A549 (cell line): ENCODE results near the gene TACR1. TPM values are rescaled to one million over a fixed set of nuclear protein-coding genes. Genes with fewer than 3 reads are reported as not detected.
A peak's percentile ranks its signal among the peaks of the same experiment; 100 is the strongest.

Experiments used
- ATAC-seq, 2 experiments: fragments of 200-7000 bp in 1 of 2; fragments of >200 bp in 1 of 2; cut with Nextera tagmentation in 1 of 2; cut with Tn5 transposase in 1 of 2; 3 replicates each; pipeline versions ENCODE4 v1.8.0 to v1.9.1; 2018 to 2020; ENCODE audit warnings: mild to moderate bottlenecking in 1 of 2, moderate library complexity in 1 of 2
- CTCF ChIA-PET: fragments of 300-600 bp; sonication (Branson Sonifier 250); formaldehyde crosslinking; extraction: SDS; loops from one replicate; lab custom pipeline; 2021; ENCODE audit warnings: antibody characterized with exemption, inconsistent platforms; lab: Yijun Ruan, JAX
- POLR2A ChIA-PET: fragments of 350-600 bp; formaldehyde crosslinking; extraction: SDS; loops from one replicate; lab custom pipeline; 2021; ENCODE audit warnings: antibody characterized with exemption, inconsistent platforms; lab: Yijun Ruan, JAX
- DNase-seq, 2 experiments: peaks; one replicate each; pipeline versions ENCODE4 v3.0.0 to v3.0.0-alpha.2; 2011 to 2016; ENCODE audit warnings: low read depth in 1 of 2, low spot score in 1 of 2
- FAIRE-seq: peaks from 2 replicates; lab custom pipeline; 2011; peaks lifted over from hg19 to GRCh38; lab: Jason Lieb, UNC
- H3K27ac ChIP-seq, 2 experiments: fragments of >200 bp; sonication (Bioruptor Twin); formaldehyde crosslinking; 3 replicates each; pipeline ENCODE4 v1.5.1; 2016 to 2017
- H3K4me1 ChIP-seq: fragments of >200 bp; sonication (Bioruptor Twin); formaldehyde crosslinking; 3 replicates; pipeline ENCODE4 v1.6.1; 2016
- H3K4me2 ChIP-seq: fragments of >200 bp; sonication (Bioruptor Twin); formaldehyde crosslinking; 3 replicates; pipeline ENCODE4 v1.6.1; 2016
- H3K4me3 ChIP-seq: fragments of >200 bp; sonication (Bioruptor Twin); formaldehyde crosslinking; 3 replicates; pipeline ENCODE4 v1.5.1; 2016
- H3K9me3 ChIP-seq: fragments of >200 bp; sonication (Bioruptor Twin); formaldehyde crosslinking; 3 replicates; pipeline ENCODE4 v1.6.1; 2016
- BHLHE40 ChIP-seq: IDR thresholded peaks from 2 replicates; pipeline ENCODE4 v1.6.1; 2012; ENCODE audit warnings: low read depth, low read length, inconsistent platforms
- FOSL2 ChIP-seq, 2 experiments: fragments of 450-650 bp in 1 of 2; fragments of >200 bp in 1 of 2; sonication (Bioruptor Twin) in 1 of 2; formaldehyde crosslinking; IDR thresholded peaks; 2 replicates each; pipeline versions ENCODE4 v1.5.0 to v1.6.1; 2016 to 2020; ENCODE audit warnings: mild to moderate bottlenecking in 1 of 2, moderate library complexity in 1 of 2
- GATA3 ChIP-seq: IDR thresholded peaks from 2 replicates; pipeline ENCODE4 v1.6.1; 2012; ENCODE audit warnings: borderline replicate concordance
- HDAC2 ChIP-seq: fragments of 200-600 bp; sonication (generic); IDR thresholded peaks from 2 replicates; pipeline ENCODE4 v1.6.1; 2016
- HEYL ChIP-seq: fragments of 250-450 bp; sonication (Bioruptor Pico); IDR thresholded peaks from 2 replicates; pipeline ENCODE4 v1.8.0; 2021; ENCODE audit warnings: mild to moderate bottlenecking, moderate library complexity
- HOXA7 ChIP-seq: fragments of 250-450 bp; sonication (Bioruptor Pico); IDR thresholded peaks from 2 replicates; pipeline ENCODE4 v1.5.0; 2020; ENCODE audit warnings: mild to moderate bottlenecking, moderate library complexity
- HOXB13 ChIP-seq: fragments of 250-450 bp; sonication (Bioruptor Pico); IDR thresholded peaks from 2 replicates; pipeline ENCODE4 v1.5.0; 2020; ENCODE audit warnings: low read depth, mild to moderate bottlenecking, moderate library complexity
- HOXB5 ChIP-seq: fragments of 250-450 bp; sonication (Bioruptor Pico); IDR thresholded peaks from 2 replicates; pipeline ENCODE4 v1.5.0; 2020; ENCODE audit warnings: mild to moderate bottlenecking, moderate library complexity
- JUNB ChIP-seq: fragments of >200 bp; sonication (Bioruptor Twin); formaldehyde crosslinking; IDR thresholded peaks from 2 replicates; pipeline ENCODE4 v1.6.1; 2016
- MAFK ChIP-seq: fragments of 450-650 bp; IDR thresholded peaks from 2 replicates; pipeline ENCODE4 v1.6.1; 2014; ENCODE audit not compliant: partially characterized antibody
- NFE2L2 ChIP-seq: fragments of 150-350 bp; conservative IDR thresholded peaks from 2 replicates; pipeline ENCODE4 v1.6.1; 2014; ENCODE audit warnings: low read length
- NPAS2 ChIP-seq: fragments of 250-450 bp; sonication (Bioruptor Pico); IDR thresholded peaks from 2 replicates; pipeline ENCODE4 v1.8.0; 2022; ENCODE audit warnings: mild to moderate bottlenecking, moderate library complexity, borderline replicate concordance
- PHF8 ChIP-seq: fragments of 200-600 bp; sonication (generic); IDR thresholded peaks from 2 replicates; pipeline ENCODE4 v1.6.1; 2016; ENCODE audit warnings: low read depth, mild to moderate bottlenecking, antibody characterized with exemption, moderate library complexity, borderline replicate concordance
- RFX5 ChIP-seq: fragments of 450-650 bp; IDR thresholded peaks from 2 replicates; pipeline ENCODE4 v1.7.1; 2014; ENCODE audit warnings: antibody characterized with exemption, mild to moderate bottlenecking, moderate library complexity
- ZC3H11A ChIP-seq: fragments of 450-650 bp; IDR thresholded peaks from 2 replicates; pipeline ENCODE4 v1.6.1; 2014; ENCODE audit warnings: antibody characterized with exemption, mild to moderate bottlenecking
- ZNF302 ChIP-seq: fragments of 250-450 bp; sonication (Bioruptor Pico); IDR thresholded peaks from 2 replicates; pipeline ENCODE4 v1.9.0; 2021; ENCODE audit warnings: inconsistent platforms, mild to moderate bottlenecking, moderate library complexity
- WGBS: methylation state at CpG from one replicate; pipeline ENCODE4 v1.1.6; 2017; ENCODE audit errors: missing lambda C conversion rate; 5-methylcytosine and 5-hydroxymethylcytosine counted together
- polyA plus RNA-seq, 4 experiments: library from polyadenylated mRNA; depleted of rRNA in 3 of 4; stranded (reverse); fragments of >200 nt; fragmentation: RNase III in 1 of 4; extraction: RNeasy Plus Mini Kit Qiagen cat#74134 plus additional on column Dnase treatment in 1 of 4; gene quantifications; 2 replicates in 3 of 4; 3 replicates in 1 of 4; pipeline ENCODE4 v1.2.3, GENCODE V29; 2011 to 2017
- TF ChIP-seq, protein P1 (sequence below): fragments of >200 bp; sonication (Bioruptor Twin); formaldehyde crosslinking; IDR thresholded peaks from 2 replicates; pipeline ENCODE4 v1.6.1; 2016
- TF ChIP-seq, protein P2 (sequence below): IDR thresholded peaks from 2 replicates; pipeline ENCODE4 v1.6.1; 2012
- TF ChIP-seq, protein P3 (sequence below): IDR thresholded peaks from 2 replicates; pipeline ENCODE4 v1.6.1; 2012
- TF ChIP-seq, protein P4 (sequence below): fragments of 150-350 bp; IDR thresholded peaks from 2 replicates; pipeline ENCODE4 v1.6.1; 2014; ENCODE audit warnings: low read depth, mild to moderate bottlenecking, low read length
- TF ChIP-seq, protein P5 (sequence below): fragments of >200 bp; sonication (Bioruptor Twin); formaldehyde crosslinking; IDR thresholded peaks from 3 replicates; pipeline ENCODE4 v1.5.1; 2016
- TF ChIP-seq, protein P6 (sequence below): fragments of 200-600 bp; sonication (generic); IDR thresholded peaks from 2 replicates; pipeline ENCODE4 v1.6.1; 2016; ENCODE audit warnings: antibody characterized with exemption, mild to moderate bottlenecking, moderate library complexity

Gene TACR1
- polyA plus RNA-seq, 2 of the 4 experiments (the other 2 are of a cell fraction) = 0.27 to 0.92 TPM

DNA sequence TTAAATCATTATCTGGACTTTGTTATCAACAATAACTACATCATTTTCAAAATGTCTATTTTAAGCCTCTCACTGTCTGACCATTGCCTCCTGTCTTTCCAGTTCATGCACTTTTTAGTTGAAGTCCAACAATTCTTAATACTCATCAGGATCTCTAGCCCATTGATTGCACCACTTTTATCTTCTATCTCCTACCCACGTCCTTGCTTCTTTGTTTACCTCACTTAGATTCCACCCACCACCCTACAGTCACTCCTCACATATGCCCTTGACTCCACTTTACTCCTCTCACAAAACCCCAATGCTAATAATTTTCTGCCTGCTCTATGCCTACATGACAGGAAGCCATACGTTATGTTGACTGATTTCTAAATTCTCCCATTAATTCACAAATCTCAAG is 21.9 kb downstream of the TACR1 start:
- TF ChIP-seq, protein P1, sequence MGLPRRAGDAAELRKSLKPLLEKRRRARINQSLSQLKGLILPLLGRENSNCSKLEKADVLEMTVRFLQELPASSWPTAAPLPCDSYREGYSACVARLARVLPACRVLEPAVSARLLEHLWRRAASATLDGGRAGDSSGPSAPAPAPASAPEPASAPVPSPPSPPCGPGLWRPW = no peak
- TF ChIP-seq PHF8 (no peak), ZC3H11A (no peak), HOXB13 (CRISPR knock-in tag) (no peak), RFX5 (no peak), ZNF302 (CRISPR knock-in tag) (no peak), HEYL (CRISPR knock-in tag) (no peak), HDAC2 (no peak)
- TF ChIP-seq, protein P2, sequence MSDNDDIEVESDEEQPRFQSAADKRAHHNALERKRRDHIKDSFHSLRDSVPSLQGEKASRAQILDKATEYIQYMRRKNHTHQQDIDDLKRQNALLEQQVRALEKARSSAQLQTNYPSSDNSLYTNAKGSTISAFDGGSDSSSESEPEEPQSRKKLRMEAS = no peak
- no peak for ATAC-seq
- no peaks in the 10 kb centered on the region for H3K4me1 ChIP-seq
- H3K27ac ChIP-seq = no peak overlapping the region
- 55% methylated on average over 2 of the region's 2 CpGs for WGBS
- FAIRE-seq = no peak
- POLR2A ChIA-PET = no interaction called here
- no peak overlapping the region for H3K4me2 ChIP-seq
- H3K9me3 ChIP-seq = no peaks in the 10 kb centered on the region
- DNase-seq = no peak
- CTCF ChIA-PET = no interaction called here
- no peak overlapping the region for H3K4me3 ChIP-seq

DNA sequence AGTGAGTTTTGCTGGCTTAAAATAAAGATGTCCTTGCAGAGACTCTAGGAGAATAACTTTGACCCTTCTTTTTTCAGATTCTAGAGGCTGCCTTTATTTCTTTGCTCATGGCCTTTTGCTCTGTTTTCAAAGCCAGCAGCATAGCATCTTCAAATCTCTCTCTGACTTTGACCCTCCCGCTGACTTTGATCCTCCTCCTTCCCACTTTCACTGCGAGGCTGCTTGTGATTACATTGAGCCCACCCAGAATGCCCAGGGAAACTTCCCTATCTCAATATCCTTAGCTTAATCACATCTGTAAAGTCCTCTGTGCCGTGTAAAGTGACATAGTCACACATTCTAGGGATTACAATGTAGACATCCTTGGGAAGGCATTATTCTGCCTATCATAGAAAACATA is 23.9 kb downstream of the TACR1 start:
- Histone ChIP-seq H3K4me2 (no peak overlapping the region), H3K27ac (no peak overlapping the region), H3K4me3 (no peak overlapping the region), H3K9me3 (no peaks in the 10 kb centered on the region), H3K4me1 (no peaks in the 10 kb centered on the region)
- ATAC-seq (no peak), FAIRE-seq (peak; percentile 13), DNase-seq (no peak)
- TF ChIP-seq, protein P3, sequence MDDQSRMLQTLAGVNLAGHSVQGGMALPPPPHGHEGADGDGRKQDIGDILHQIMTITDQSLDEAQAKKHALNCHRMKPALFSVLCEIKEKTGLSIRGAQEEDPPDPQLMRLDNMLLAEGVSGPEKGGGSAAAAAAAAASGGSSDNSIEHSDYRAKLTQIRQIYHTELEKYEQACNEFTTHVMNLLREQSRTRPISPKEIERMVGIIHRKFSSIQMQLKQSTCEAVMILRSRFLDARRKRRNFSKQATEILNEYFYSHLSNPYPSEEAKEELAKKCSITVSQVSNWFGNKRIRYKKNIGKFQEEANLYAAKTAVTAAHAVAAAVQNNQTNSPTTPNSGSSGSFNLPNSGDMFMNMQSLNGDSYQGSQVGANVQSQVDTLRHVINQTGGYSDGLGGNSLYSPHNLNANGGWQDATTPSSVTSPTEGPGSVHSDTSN = no peak
- TF ChIP-seq HEYL (CRISPR knock-in tag) (no peak), NPAS2 (no peak), HOXA7 (CRISPR knock-in tag) (no peak), MAFK (no peak), NFE2L2 (no peak), GATA3 (no peak), HOXB5 (CRISPR knock-in tag) (no peak), ZC3H11A (no peak), PHF8 (no peak), BHLHE40 (no peak), FOSL2 (IDR thresholded peaks at IDR 0.05) (no peak), FOSL2 (CRISPR knock-in tag; IDR thresholded peaks at IDR 0.05) (no peak), JUNB (no peak)
- TF ChIP-seq, protein P4, sequence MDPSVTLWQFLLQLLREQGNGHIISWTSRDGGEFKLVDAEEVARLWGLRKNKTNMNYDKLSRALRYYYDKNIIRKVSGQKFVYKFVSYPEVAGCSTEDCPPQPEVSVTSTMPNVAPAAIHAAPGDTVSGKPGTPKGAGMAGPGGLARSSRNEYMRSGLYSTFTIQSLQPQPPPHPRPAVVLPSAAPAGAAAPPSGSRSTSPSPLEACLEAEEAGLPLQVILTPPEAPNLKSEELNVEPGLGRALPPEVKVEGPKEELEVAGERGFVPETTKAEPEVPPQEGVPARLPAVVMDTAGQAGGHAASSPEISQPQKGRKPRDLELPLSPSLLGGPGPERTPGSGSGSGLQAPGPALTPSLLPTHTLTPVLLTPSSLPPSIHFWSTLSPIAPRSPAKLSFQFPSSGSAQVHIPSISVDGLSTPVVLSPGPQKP = no peak
- TF ChIP-seq, protein P5, sequence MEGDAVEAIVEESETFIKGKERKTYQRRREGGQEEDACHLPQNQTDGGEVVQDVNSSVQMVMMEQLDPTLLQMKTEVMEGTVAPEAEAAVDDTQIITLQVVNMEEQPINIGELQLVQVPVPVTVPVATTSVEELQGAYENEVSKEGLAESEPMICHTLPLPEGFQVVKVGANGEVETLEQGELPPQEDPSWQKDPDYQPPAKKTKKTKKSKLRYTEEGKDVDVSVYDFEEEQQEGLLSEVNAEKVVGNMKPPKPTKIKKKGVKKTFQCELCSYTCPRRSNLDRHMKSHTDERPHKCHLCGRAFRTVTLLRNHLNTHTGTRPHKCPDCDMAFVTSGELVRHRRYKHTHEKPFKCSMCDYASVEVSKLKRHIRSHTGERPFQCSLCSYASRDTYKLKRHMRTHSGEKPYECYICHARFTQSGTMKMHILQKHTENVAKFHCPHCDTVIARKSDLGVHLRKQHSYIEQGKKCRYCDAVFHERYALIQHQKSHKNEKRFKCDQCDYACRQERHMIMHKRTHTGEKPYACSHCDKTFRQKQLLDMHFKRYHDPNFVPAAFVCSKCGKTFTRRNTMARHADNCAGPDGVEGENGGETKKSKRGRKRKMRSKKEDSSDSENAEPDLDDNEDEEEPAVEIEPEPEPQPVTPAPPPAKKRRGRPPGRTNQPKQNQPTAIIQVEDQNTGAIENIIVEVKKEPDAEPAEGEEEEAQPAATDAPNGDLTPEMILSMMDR = no peak
- TF ChIP-seq, protein P2 = no peak
- TF ChIP-seq, protein P6, sequence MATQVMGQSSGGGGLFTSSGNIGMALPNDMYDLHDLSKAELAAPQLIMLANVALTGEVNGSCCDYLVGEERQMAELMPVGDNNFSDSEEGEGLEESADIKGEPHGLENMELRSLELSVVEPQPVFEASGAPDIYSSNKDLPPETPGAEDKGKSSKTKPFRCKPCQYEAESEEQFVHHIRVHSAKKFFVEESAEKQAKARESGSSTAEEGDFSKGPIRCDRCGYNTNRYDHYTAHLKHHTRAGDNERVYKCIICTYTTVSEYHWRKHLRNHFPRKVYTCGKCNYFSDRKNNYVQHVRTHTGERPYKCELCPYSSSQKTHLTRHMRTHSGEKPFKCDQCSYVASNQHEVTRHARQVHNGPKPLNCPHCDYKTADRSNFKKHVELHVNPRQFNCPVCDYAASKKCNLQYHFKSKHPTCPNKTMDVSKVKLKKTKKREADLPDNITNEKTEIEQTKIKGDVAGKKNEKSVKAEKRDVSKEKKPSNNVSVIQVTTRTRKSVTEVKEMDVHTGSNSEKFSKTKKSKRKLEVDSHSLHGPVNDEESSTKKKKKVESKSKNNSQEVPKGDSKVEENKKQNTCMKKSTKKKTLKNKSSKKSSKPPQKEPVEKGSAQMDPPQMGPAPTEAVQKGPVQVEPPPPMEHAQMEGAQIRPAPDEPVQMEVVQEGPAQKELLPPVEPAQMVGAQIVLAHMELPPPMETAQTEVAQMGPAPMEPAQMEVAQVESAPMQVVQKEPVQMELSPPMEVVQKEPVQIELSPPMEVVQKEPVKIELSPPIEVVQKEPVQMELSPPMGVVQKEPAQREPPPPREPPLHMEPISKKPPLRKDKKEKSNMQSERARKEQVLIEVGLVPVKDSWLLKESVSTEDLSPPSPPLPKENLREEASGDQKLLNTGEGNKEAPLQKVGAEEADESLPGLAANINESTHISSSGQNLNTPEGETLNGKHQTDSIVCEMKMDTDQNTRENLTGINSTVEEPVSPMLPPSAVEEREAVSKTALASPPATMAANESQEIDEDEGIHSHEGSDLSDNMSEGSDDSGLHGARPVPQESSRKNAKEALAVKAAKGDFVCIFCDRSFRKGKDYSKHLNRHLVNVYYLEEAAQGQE = no peak
- 57% methylated on average over 3 of the region's 3 CpGs for WGBS
- POLR2A ChIA-PET = no interaction called here
- CTCF ChIA-PET = interaction anchor here (1.2 to 1.6 kb wide), 3 partner anchors 12 to 229 kb away, joined by 3 to 4 read pairs (median 3); no protein-coding TSS in a partner anchor
